CD4-positive, alpha-beta memory T cell (primary cell): ENCODE results near the gene ELF1. TPM values are rescaled to one million over a fixed set of nuclear protein-coding genes. Genes with fewer than 3 reads are reported as not detected.

ENCODE experiments used
- CTCF ChIA-PET: fragments of 350-600 bp; sonication (Branson Sonifier 250); formaldehyde crosslinking; loops from one replicate; lab custom pipeline; 2021; ENCODE audit warnings: inconsistent platforms; ENCODE audit not compliant: partially characterized antibody; lab: Charles Lee
- POLR2A ChIA-PET: fragments of 350-600 bp; sonication (Branson Sonifier 250); formaldehyde crosslinking; loops from one replicate; lab custom pipeline; 2021; ENCODE audit not compliant: partially characterized antibody; lab: Charles Lee
- DNase-seq, 5 donors: peaks; one replicate each; pipeline versions ENCODE4 v3.0.0 to v3.0.0-alpha.2; 2020 to 2022; ENCODE audit warnings: mixed read lengths in 1 of 5
- H3K27ac ChIP-seq: one replicate; pipeline ENCODE4 v1.7.0; 2013; ENCODE audit warnings: low read depth, low read length
- H3K27me3 ChIP-seq: 2 replicates; pipeline ENCODE4 v1.7.0; 2013; ENCODE audit warnings: mild to moderate bottlenecking, low read length, moderate library complexity; ENCODE audit not compliant: insufficient read depth
- H3K36me3 ChIP-seq: 2 replicates; pipeline ENCODE4 v1.7.0; 2013; ENCODE audit warnings: mild to moderate bottlenecking, low read length, moderate library complexity; ENCODE audit not compliant: insufficient read depth
- H3K4me1 ChIP-seq: 2 replicates; pipeline ENCODE4 v1.7.0; 2013; ENCODE audit warnings: mild to moderate bottlenecking, low read length, moderate library complexity; ENCODE audit not compliant: insufficient read depth
- H3K4me3 ChIP-seq, 2 donors: one replicate each; pipeline ENCODE4 v1.7.0; 2013; ENCODE audit warnings: low read length in 2 of 2, mild to moderate bottlenecking in 1 of 2
- H3K9me3 ChIP-seq, 2 donors: one replicate each; pipeline ENCODE4 v1.7.0; 2013; ENCODE audit warnings: low read length in 2 of 2, control low read depth in 1 of 2; ENCODE audit not compliant: control insufficient read depth in 1 of 2
- H3K27ac Mint-ChIP-seq, 7 donors: one replicate each; pipeline ENCODE4 v1.8.0; 2020 to 2021; ENCODE audit warnings: mixed read lengths in 7 of 7, mild to moderate bottlenecking in 6 of 7, inconsistent platforms in 3 of 7, moderate library complexity in 3 of 7
- H3K27me3 Mint-ChIP-seq, 2 donors: one replicate each; pipeline ENCODE4 v1.8.0; 2020 to 2021; ENCODE audit warnings: mixed read lengths in 2 of 2
- H3K36me3 Mint-ChIP-seq, 2 donors: one replicate each; pipeline ENCODE4 v1.8.0; 2020 to 2021; ENCODE audit warnings: mixed read lengths in 2 of 2, inconsistent platforms in 1 of 2, mild to moderate bottlenecking in 1 of 2
- H3K4me1 Mint-ChIP-seq, 4 donors: one replicate each; pipeline ENCODE4 v1.8.0; 2020 to 2021; ENCODE audit warnings: mixed read lengths in 4 of 4, mild to moderate bottlenecking in 1 of 4
- H3K4me3 Mint-ChIP-seq, 8 donors: one replicate each; pipeline ENCODE4 v1.8.0; 2020 to 2021; ENCODE audit warnings: mixed read lengths in 8 of 8, mild to moderate bottlenecking in 7 of 8, moderate library complexity in 6 of 8, inconsistent platforms in 3 of 8
- H3K9me3 Mint-ChIP-seq, 8 donors: one replicate each; pipeline ENCODE4 v1.8.0; 2020 to 2021; ENCODE audit warnings: mixed read lengths in 8 of 8, mild to moderate bottlenecking in 5 of 8, inconsistent platforms in 3 of 8, moderate library complexity in 1 of 8
- intact Hi-C: fragments of 100-400 bp; cut with micrococcal nuclease; formaldehyde crosslinking; loops from one replicate; pipeline ENCODE4 v1.15.1; 2023
- polyA plus RNA-seq, 2 donors: library from polyadenylated mRNA; unstranded; fragments of 300-500 nt; fragmentation: Illumina TruSeq; gene quantifications; one replicate each; pipeline ENCODE4 v1.2.3, GENCODE V29; 2021
- total RNA-seq, 2 experiments: library from RNA; stranded (reverse); gene quantifications; one replicate each; pipeline ENCODE4 v1.2.3, GENCODE V29; 2021

ELF1 gene
- total and polyA plus RNA-seq, 4 experiments from 2014 or later = 136 to 192 (median 168) TPM

DNA sequence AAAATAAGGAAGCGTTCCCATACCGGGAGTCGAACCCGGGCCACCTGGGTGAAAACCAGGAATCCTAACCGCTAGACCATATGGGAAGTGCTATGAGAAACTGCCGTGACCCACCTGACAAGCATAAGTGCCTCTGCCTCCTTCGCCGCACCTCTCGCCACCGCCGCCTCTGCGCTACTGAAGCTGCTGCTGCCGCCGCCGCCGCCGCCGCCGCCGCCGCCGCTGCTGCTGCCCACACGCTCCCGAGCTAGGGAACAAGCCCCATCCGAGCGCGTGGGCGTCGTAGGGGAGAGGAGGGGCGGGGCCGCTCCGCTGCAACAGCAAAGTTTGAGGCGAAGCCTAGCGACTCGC, 41.6 kb upstream of the ELF1 start:
- Histone ChIP-seq H3K36me3 (peaks cover 5% of the 10 kb centered on the region), H3K4me3 (peak overlapping the region; percentile 92 to 99), H3K27me3 (no peaks in the 10 kb centered on the region), H3K4me1 (peaks cover 42% of the 10 kb centered on the region), H3K9me3 (no peaks in the 10 kb centered on the region), H3K27ac (peak overlapping the region; percentile 81)
- peaks cover 9 to 38% of the 10 kb centered on the region in 2 donors for H3K36me3 Mint-ChIP-seq
- peaks cover 2 to 5% of the 10 kb centered on the region in 2 donors for H3K27me3 Mint-ChIP-seq
- peak in 4 of 5 donors; percentile 83 to 91 (median 86) for DNase-seq
- ChIA-PET POLR2A (interaction anchor here (0.7 to 6.8 kb wide), 34 partner anchors 11 to 1211 kb away, joined by 3 to 104 read pairs (median 4); partner anchors contain the start of genes AKAP11, ELF1, KBTBD6 and SLC25A15), CTCF (interaction anchor here (0.7 to 5.4 kb wide), 19 partner anchors 8 to 593 kb away, joined by 3 to 29 read pairs (median 4); partner anchors contain the start of genes ELF1, KBTBD6 and KBTBD7)
- H3K4me1 Mint-ChIP-seq = peaks cover 28 to 80% (median 41%) of the 10 kb centered on the region in 4 donors
- peaks cover 0 to 15% (median 0%) of the 10 kb centered on the region in 8 donors for H3K9me3 Mint-ChIP-seq
- peak overlapping the region; percentile 99 to 100 (median 99) for H3K27ac Mint-ChIP-seq
- H3K4me3 Mint-ChIP-seq = peak overlapping the region; percentile 97 to 100 (median 100)
- intact Hi-C loops = loop anchor here (1.0 to 5.0 kb wide), 10 partner anchors 41 to 1212 kb away; partner anchors contain the start of genes AKAP11, DGKH, ELF1 and KBTBD6

DNA sequence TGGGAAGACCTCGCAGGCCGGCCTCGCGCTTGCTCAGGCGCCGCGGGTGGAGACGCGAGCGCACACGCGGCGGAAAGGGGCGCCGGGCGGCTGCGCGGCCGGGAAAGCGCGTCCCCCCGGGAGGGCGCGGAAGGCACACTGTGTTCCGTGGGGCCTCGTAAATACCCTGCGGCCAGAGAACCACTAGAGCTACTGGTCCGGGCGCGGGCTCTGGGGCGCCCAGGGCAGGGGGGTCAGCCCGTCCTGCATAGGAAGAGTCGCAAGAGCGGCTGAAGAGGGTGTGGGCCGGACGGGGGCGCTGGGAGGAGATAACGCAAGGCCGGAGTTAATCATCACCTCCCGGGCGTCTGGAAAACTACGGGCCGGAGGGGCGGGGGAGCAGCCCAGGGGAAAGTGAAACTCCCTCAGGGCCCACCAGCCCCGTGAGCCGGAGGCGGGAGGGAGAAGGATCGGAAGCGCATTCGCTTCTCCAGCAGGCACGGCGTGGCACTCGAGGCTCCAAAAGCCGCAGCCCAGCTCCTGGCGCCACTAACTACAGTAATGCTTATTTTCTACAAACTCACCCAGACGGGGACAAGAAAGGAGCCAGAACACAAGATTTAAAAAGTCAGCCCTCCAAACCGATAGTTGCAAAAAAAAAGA, 41.1 kb upstream of the ELF1 start:
- H3K4me1 ChIP-seq = peaks cover 43% of the 10 kb centered on the region
- peak in 1 of 5 donors; percentile 78 for DNase-seq
- Mint-ChIP-seq H3K4me3 (peak overlapping the region; percentile 97 to 100 (median 100)), H3K27ac (peak overlapping the region; percentile 99 to 100 (median 99)), H3K36me3 (peaks cover 4 to 33% of the 10 kb centered on the region in 2 donors), H3K9me3 (peaks cover 0 to 15% (median 0%) of the 10 kb centered on the region in 8 donors), H3K4me1 (peaks cover 31 to 82% (median 43%) of the 10 kb centered on the region in 4 donors), H3K27me3 (peaks cover 2 to 5% of the 10 kb centered on the region in 2 donors)
- intact Hi-C loops = loop anchor here (1.0 to 5.0 kb wide), 5 partner anchors 80 to 1212 kb away; partner anchors contain the start of genes AKAP11, DGKH, NAA16 and RGCC
- ChIA-PET CTCF (interaction anchor here (0.8 to 5.4 kb wide), 18 partner anchors 12 to 593 kb away, joined by 3 to 29 read pairs (median 4); partner anchors contain the start of genes ELF1, KBTBD6 and KBTBD7), POLR2A (interaction anchor here (0.7 to 6.8 kb wide), 29 partner anchors 11 to 1211 kb away, joined by 3 to 104 read pairs (median 5); partner anchors contain the start of genes AKAP11, ELF1, KBTBD6 and SLC25A15)
- no peaks in the 10 kb centered on the region for H3K36me3 ChIP-seq
- no peaks in the 10 kb centered on the region for H3K9me3 ChIP-seq
- H3K27me3 ChIP-seq = no peaks in the 10 kb centered on the region
- peak overlapping the region; percentile 81 for H3K27ac ChIP-seq
- H3K4me3 ChIP-seq = peak overlapping the region; percentile 92 to 99

DNA sequence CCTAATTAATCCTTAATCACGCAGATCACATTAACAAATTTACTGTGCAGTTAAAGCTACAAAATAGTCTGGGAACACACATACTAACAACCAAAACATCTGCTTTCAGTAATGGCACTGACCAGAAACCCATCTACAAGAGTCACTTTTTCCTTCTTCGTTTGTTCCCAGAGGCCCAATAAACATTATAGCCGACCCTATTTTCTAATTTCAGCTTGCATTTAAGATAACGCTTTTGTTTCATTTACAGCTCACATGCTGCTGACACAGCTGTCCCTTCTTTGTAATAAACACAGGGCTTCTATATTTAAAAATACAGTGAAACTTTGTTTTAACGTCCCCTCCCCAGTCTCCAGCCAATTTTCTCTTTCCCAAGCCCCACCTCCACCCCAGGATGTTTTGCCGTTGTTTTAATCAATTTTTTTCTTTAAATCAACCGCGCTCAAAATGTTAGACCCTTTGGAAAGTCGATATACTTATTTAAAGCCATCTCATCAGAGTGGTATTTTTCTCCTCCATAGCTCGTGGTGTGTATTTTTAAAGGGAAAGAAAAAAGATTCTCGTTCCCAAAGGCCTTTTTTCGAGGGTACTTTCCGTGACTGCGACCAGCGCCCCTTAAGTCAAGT, 40.5 kb upstream of the ELF1 start:
- Histone ChIP-seq H3K36me3 (no peaks in the 10 kb centered on the region), H3K27ac (peak overlapping the region; percentile 81), H3K9me3 (no peaks in the 10 kb centered on the region), H3K4me3 (peak overlapping the region; percentile 92 to 99), H3K4me1 (peaks cover 49% of the 10 kb centered on the region), H3K27me3 (no peaks in the 10 kb centered on the region)
- intact Hi-C loops = loop anchor here (1.0 to 5.0 kb wide), 5 partner anchors 79 to 1213 kb away; partner anchors contain the start of genes AKAP11, DGKH, NAA16 and RGCC
- ChIA-PET POLR2A (interaction anchor here (0.7 to 6.8 kb wide), 11 partner anchors 10 to 212 kb away, joined by 3 to 104 read pairs (median 8); partner anchors contain the start of gene ELF1), CTCF (interaction anchor here (0.6 to 5.4 kb wide), 10 partner anchors 13 to 457 kb away, joined by 3 to 29 read pairs (median 4); partner anchors contain the start of gene ELF1)
- H3K27ac Mint-ChIP-seq = peak overlapping the region; percentile 68 to 100 (median 93)
- peaks cover 0 to 15% (median 0%) of the 10 kb centered on the region in 8 donors for H3K9me3 Mint-ChIP-seq
- H3K4me3 Mint-ChIP-seq = peak overlapping the region; percentile 97 to 100 (median 100)
- H3K27me3 Mint-ChIP-seq = peaks cover 2 to 5% of the 10 kb centered on the region in 2 donors
- H3K36me3 Mint-ChIP-seq = peaks cover 0 to 29% of the 10 kb centered on the region in 2 donors
- H3K4me1 Mint-ChIP-seq = peaks cover 36 to 82% (median 48%) of the 10 kb centered on the region in 4 donors
- no peak for DNase-seq

DNA sequence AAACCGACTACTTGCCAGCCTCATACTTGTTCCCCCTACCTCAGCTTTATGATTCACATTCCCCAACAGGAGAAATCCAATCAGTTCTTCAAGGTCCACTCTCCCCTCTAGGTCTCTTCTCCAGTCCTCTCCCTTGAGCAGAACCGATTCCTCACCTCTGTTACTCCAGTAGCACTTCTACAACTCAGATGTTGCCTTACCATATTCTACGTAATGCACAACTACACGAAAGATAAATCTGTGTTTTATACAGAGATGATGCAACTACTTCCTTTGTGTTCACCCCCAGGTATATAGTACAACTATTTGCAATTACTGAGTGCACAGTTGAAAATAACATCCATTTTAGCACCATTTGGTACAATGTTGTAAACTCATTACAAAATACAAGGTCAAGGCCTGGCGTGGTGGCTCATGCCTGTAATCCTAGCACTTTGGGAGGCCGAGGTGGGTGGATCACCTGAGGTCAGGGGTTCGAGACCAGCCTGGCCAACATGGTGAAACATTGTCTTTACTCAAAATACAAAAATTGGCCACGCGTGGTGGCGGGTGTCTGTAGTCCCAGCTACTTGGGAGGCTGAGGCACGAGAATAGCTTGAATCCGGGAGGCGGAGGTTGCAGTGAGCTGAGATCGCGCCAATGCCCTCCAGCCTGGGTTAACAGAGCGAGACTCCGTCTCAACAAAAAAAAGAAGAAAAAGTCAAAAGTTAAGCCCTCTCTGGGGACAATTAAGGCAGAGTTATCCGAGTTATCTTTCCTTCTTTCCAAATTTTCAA, 39.4 kb upstream of the ELF1 start:
- Histone ChIP-seq H3K27me3 (no peaks in the 10 kb centered on the region), H3K27ac (no peak overlapping the region), H3K36me3 (no peaks in the 10 kb centered on the region), H3K9me3 (no peaks in the 10 kb centered on the region), H3K4me1 (peaks cover 52% of the 10 kb centered on the region), H3K4me3 (no peak overlapping the region)
- Mint-ChIP-seq H3K27ac (peak overlapping the region in 3 of 7 donors; percentile 88 to 100 (median 93)), H3K9me3 (peaks cover 0 to 15% (median 0%) of the 10 kb centered on the region in 8 donors), H3K4me1 (peaks cover 34 to 78% (median 51%) of the 10 kb centered on the region in 4 donors), H3K36me3 (peaks cover 0 to 24% of the 10 kb centered on the region in 2 donors), H3K4me3 (peak overlapping the region in 7 of 8 donors; percentile 3 to 100 (median 100)), H3K27me3 (peaks cover 2 to 5% of the 10 kb centered on the region in 2 donors)
- intact Hi-C loops = no loop called here
- no peak for DNase-seq
- ChIA-PET CTCF (interaction anchor here (1.1 to 5.4 kb wide), 5 partner anchors 14 to 168 kb away, joined by 3 to 29 read pairs (median 4); partner anchors contain the start of gene ELF1), POLR2A (interaction anchor here (1.6 to 6.8 kb wide), 4 partner anchors 41 to 137 kb away, joined by 5 to 104 read pairs (median 39); partner anchors contain the start of gene ELF1)

DNA sequence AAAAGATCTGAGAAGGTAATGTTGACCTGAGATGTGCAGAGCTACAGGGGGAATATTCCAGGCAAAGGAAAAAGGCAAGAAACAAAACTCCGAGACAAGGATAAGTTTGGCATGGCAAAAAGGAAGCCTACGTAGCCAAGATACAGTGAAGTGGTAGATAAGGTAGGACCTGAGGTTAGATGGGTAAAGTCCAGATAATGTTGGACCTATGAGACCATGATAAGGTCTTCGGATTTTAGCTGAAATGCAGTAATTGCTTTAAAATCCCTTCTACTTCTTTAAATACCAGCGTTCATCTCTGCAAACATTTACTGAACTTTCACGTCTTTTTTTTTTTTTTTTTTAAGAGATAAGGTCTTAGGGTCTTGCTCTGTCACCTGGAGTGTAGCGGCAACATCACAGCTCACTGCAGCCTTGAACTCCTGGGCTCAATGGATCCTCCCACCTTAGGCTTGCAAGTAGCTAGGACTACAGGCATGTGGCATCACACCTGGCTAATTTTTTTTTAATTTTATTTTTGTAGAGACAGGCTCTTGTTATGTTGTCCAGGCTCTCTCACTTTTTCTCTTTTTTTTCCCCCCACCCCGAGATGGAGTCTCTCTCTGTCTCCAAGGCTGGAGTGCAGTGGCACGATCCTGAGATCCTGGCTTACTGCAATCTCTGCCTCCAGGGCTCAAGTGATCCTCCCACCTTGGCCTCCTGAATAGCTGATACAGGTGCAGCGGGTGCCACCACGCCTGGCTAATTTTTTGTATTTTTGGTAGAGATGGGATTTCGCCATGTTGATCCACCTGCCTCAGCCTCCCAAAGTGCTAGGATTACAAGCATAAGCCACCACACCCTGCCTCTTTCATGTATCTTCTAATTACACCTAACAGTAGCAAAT, 38.0 kb upstream of the ELF1 start:
- POLR2A ChIA-PET = interaction anchor here (0.9 kb wide), 1 partner anchor 44 kb away, joined by 3 read pairs; no protein-coding TSS in a partner anchor
- Mint-ChIP-seq H3K9me3 (peaks cover 0 to 15% (median 0%) of the 10 kb centered on the region in 8 donors), H3K4me3 (no peak overlapping the region), H3K4me1 (peaks cover 29 to 66% (median 41%) of the 10 kb centered on the region in 4 donors), H3K36me3 (peaks cover 0 to 21% of the 10 kb centered on the region in 2 donors), H3K27ac (peak overlapping the region in 4 of 7 donors; percentile 3 to 42 (median 21)), H3K27me3 (peaks cover 2 to 5% of the 10 kb centered on the region in 2 donors)
- no peak overlapping the region for H3K4me3 ChIP-seq
- no peaks in the 10 kb centered on the region for H3K9me3 ChIP-seq
- DNase-seq = no peak
- CTCF ChIA-PET = interaction anchor here (0.7 to 5.5 kb wide), 5 partner anchors 38 to 193 kb away, joined by 3 to 30 read pairs (median 3); partner anchors contain the start of gene ELF1
- H3K27me3 ChIP-seq = no peaks in the 10 kb centered on the region
- no peak overlapping the region for H3K27ac ChIP-seq
- H3K4me1 ChIP-seq = peaks cover 38% of the 10 kb centered on the region
- intact Hi-C loops = no loop called here
- no peaks in the 10 kb centered on the region for H3K36me3 ChIP-seq
